Measurements from ENCODE around the gene TSKU. TPM values are rescaled to one million over a fixed set of nuclear protein-coding genes. Genes with fewer than 3 reads are reported as not detected.

Gene TSKU
- total RNA-seq, 1 donor from 2014 or later, result 27.5 TPM

- no peak for TF ChIP-seq CTCF (conservative IDR thresholded peaks at IDR 0.05)
- Mint-ChIP-seq H3K4me1 (peaks cover 45% of the 10 kb centered on the region), H3K9me3 (no peaks in the 10 kb centered on the region), H3K36me3 (ENCODE audit: low read depth) (peaks cover 13% of the 10 kb centered on the region), H3K27me3 (ENCODE audit: low read depth) (no peaks in the 10 kb centered on the region), H3K4me3 (no peak overlapping the region), H3K27ac (ENCODE audit: unreplicated experiment) (no peak overlapping the region)
- no peak for DNase-seq (ENCODE audit: low read depth, low spot score)
Observed at GRCh38 chr11:76795936-76796441, 12.8 kb downstream of the TSKU start.

GRCh38 chr11:76796511-76797198 lies 13.5 kb downstream of the TSKU start:
- no peak overlapping the region for H3K4me3 Mint-ChIP-seq
- no peak for TF ChIP-seq CTCF (conservative IDR thresholded peaks at IDR 0.05)
- no peaks in the 10 kb centered on the region for H3K27me3 Mint-ChIP-seq (ENCODE audit: low read depth)
- peaks cover 42% of the 10 kb centered on the region for H3K4me1 Mint-ChIP-seq
- peaks cover 10% of the 10 kb centered on the region for H3K36me3 Mint-ChIP-seq (ENCODE audit: low read depth)
- DNase-seq (ENCODE audit: low read depth, low spot score), result no peak
- no peak overlapping the region for H3K27ac Mint-ChIP-seq (ENCODE audit: unreplicated experiment)
- H3K9me3 Mint-ChIP-seq, result no peaks in the 10 kb centered on the region

GRCh38 chr11:76797341-76798201 lies 14.4 kb downstream of the TSKU start:
- no peaks in the 10 kb centered on the region for H3K9me3 Mint-ChIP-seq
- no peak overlapping the region for H3K27ac Mint-ChIP-seq (ENCODE audit: unreplicated experiment)
- peaks cover 36% of the 10 kb centered on the region for H3K4me1 Mint-ChIP-seq
- peaks cover 3% of the 10 kb centered on the region for H3K36me3 Mint-ChIP-seq (ENCODE audit: low read depth)
- H3K27me3 Mint-ChIP-seq (ENCODE audit: low read depth), result no peaks in the 10 kb centered on the region
- H3K4me3 Mint-ChIP-seq, result no peak overlapping the region
- DNase-seq (ENCODE audit: low read depth, low spot score), result no peak
- TF ChIP-seq CTCF (conservative IDR thresholded peaks at IDR 0.05), result no peak

- Mint-ChIP-seq H3K27me3 (ENCODE audit: low read depth) (no peaks in the 10 kb centered on the region), H3K36me3 (ENCODE audit: low read depth) (no peaks in the 10 kb centered on the region), H3K4me1 (peaks cover 30% of the 10 kb centered on the region), H3K27ac (ENCODE audit: unreplicated experiment) (no peak overlapping the region), H3K9me3 (no peaks in the 10 kb centered on the region), H3K4me3 (no peak overlapping the region)
- no peak for TF ChIP-seq CTCF (conservative IDR thresholded peaks at IDR 0.05)
- no peak for DNase-seq (ENCODE audit: low read depth, low spot score)
Observed at GRCh38 chr11:76798202-76798581, 15.0 kb downstream of the TSKU start.

- Mint-ChIP-seq H3K9me3 (no peaks in the 10 kb centered on the region), H3K4me1 (peaks cover 25% of the 10 kb centered on the region), H3K27ac (ENCODE audit: unreplicated experiment) (no peak overlapping the region), H3K36me3 (ENCODE audit: low read depth) (no peaks in the 10 kb centered on the region), H3K27me3 (ENCODE audit: low read depth) (no peaks in the 10 kb centered on the region), H3K4me3 (peak overlapping the region; percentile 34)
- no peak for DNase-seq (ENCODE audit: low read depth, low spot score)
- TF ChIP-seq CTCF (conservative IDR thresholded peaks at IDR 0.05), result no peak
Observed at GRCh38 chr11:76798671-76799065, 15.5 kb downstream of the TSKU start.
